ENCODE data around the gene SLC35F1. TPM values are rescaled to one million over a fixed set of nuclear protein-coding genes. Genes with fewer than 3 reads are reported as not detected.

Gene SLC35F1
- total and polyA plus RNA-seq, 2 donors (not counting 3 experiments of a cell fraction or from before 2014, with no cell fraction given): not detected

DNA sequence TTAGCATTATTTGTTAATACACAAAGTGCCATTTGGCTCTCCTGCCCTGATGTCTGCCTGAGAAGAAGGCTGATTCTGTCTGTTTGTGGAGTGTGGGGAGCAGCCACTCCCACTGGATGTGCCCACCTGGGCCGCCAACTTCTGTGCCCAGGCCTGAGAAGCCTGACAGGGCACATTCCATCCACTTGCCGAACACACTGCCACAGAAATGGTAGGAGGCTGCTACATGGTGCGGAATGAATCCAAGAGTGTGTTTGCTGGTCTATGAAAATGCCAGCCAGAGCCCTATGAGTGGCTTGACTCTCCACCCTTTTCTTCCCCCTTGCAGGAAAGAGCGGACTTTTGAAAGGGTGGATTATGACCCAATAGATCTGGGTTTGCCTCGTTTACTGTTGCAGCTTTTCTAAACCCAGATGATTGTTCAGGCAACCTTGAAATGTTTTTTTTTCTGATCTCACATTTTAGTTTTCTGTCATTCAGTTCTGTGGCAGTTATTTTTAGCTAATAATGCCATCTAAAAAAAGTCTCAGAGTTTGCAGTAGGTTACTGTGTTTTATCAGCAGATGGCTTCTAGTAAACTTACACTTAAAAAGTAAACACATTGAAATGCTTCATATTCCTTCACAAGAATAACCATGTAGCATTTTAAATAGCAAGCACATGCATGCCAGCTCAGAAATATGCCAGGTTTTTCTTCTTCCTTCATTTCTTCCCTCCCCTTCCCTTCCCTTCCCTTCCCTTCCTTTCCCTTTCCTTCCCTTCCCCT, 196.5 kb downstream of the SLC35F1 start:
- intact Hi-C loops (cut with micrococcal nuclease): no loop called here
- Histone ChIP-seq H4K20me1 (replicated peaks; ENCODE audit: control insufficient read depth, extremely low read depth, insufficient read depth, low read length) (no peaks in the 10 kb centered on the region), H3K27ac (ENCODE audit: insufficient read depth, low read depth, low read length) (no peak overlapping the region), H3K36me3 (ENCODE audit: control insufficient read depth in 2 of 2, extremely low read depth in 1 of 2, insufficient read depth in 2 of 2, low read length in 2 of 2) (no peaks in the 10 kb centered on the region), H3K9me1 (replicated peaks; ENCODE audit: control insufficient read depth, extremely low read depth, insufficient read depth, low read length) (no peaks in the 10 kb centered on the region), H3K4me2 (ENCODE audit: insufficient read depth, low read length) (no peak overlapping the region), H2AFZ (ENCODE audit: low read depth, low read length) (no peak overlapping the region), H3K79me2 (ENCODE audit: control insufficient read depth, insufficient read depth, low read length) (no peaks in the 10 kb centered on the region), H3K9ac (replicated peaks; ENCODE audit: extremely low read depth, insufficient read depth, low read length) (no peak overlapping the region), H3K4me3 (replicated peaks in 1 of 3; ENCODE audit: insufficient read depth in 1 of 3, low read depth in 1 of 3, low read length in 3 of 3) (no peak overlapping the region), H3K27me3 (ENCODE audit: control insufficient read depth in 2 of 2, insufficient read depth in 2 of 2, low read length in 2 of 2) (no peaks in the 10 kb centered on the region), H3K4me1 (ENCODE audit: control insufficient read depth, extremely low read depth, insufficient read depth, low read length) (no peaks in the 10 kb centered on the region), H3K9me3 (replicated peaks; ENCODE audit: control insufficient read depth, insufficient read depth, low read length) (no peaks in the 10 kb centered on the region)
- no peak for TF ChIP-seq JUN (IDR thresholded peaks at IDR 0.05; ENCODE audit: borderline replicate concordance, insufficient read depth, insufficient read length, low read depth)
- no peak for TF ChIP-seq POLR2AphosphoS5 (IDR thresholded peaks at IDR 0.05; ENCODE audit: insufficient read depth, low read depth, low read length)
- no peak for TF ChIP-seq FOS (IDR thresholded peaks at IDR 0.05; ENCODE audit: borderline replicate concordance, insufficient read depth, low read length)
- TF ChIP-seq POLR2A (IDR thresholded peaks at IDR 0.05; ENCODE audit: low read depth, low read length): no peak
- TF ChIP-seq, protein P1, sequence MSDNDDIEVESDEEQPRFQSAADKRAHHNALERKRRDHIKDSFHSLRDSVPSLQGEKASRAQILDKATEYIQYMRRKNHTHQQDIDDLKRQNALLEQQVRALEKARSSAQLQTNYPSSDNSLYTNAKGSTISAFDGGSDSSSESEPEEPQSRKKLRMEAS (IDR thresholded peaks at IDR 0.05; ENCODE audit: insufficient read depth, insufficient read length): no peak
- TF ChIP-seq EZH2 (IDR thresholded peaks at IDR 0.05; ENCODE audit: borderline replicate concordance, low read depth, low read length, severe bottlenecking): no peak
- TF ChIP-seq GATA2 (IDR thresholded peaks at IDR 0.05; ENCODE audit: insufficient read depth, insufficient read length, low read depth, low read length): no peak
- no peak for TF ChIP-seq MYC (IDR thresholded peaks at IDR 0.05; ENCODE audit: low read depth, low read length)
- TF ChIP-seq, protein P2, sequence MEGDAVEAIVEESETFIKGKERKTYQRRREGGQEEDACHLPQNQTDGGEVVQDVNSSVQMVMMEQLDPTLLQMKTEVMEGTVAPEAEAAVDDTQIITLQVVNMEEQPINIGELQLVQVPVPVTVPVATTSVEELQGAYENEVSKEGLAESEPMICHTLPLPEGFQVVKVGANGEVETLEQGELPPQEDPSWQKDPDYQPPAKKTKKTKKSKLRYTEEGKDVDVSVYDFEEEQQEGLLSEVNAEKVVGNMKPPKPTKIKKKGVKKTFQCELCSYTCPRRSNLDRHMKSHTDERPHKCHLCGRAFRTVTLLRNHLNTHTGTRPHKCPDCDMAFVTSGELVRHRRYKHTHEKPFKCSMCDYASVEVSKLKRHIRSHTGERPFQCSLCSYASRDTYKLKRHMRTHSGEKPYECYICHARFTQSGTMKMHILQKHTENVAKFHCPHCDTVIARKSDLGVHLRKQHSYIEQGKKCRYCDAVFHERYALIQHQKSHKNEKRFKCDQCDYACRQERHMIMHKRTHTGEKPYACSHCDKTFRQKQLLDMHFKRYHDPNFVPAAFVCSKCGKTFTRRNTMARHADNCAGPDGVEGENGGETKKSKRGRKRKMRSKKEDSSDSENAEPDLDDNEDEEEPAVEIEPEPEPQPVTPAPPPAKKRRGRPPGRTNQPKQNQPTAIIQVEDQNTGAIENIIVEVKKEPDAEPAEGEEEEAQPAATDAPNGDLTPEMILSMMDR (IDR thresholded peaks at IDR 0.05; ENCODE audit: extremely low read depth in 1 of 2, insufficient read depth in 1 of 2, low read depth in 1 of 2, low read length in 2 of 2): no peak
- ChIA-PET CTCF (no interaction called here), POLR2A (no interaction called here)
- BruUV-seq (replicated peaks): no TSS peak
- no peak for FAIRE-seq
- dilution Hi-C loops (cut with MboI; ENCODE audit: extremely low pct_ligation_motif_present, low sequenced_read_pairs): no loop called here
- no peak for DNase-seq (ENCODE audit: low read depth, low spot score)

Measured in endothelial cell of umbilical vein (primary cell).